ENCODE results near the gene NDEL1. TPM values are rescaled to one million over a fixed set of nuclear protein-coding genes. Genes with fewer than 3 reads are reported as not detected.
A peak's percentile ranks its signal among the peaks of the same experiment; 100 is the strongest.

NDEL1 gene
- total and polyA plus RNA-seq, 9 of the 15 experiments (the other 6 are each of a cell fraction or from before 2014, with no cell fraction given): 0.86 to 30.5 (median 22.7) TPM

- TF ChIP-seq, protein P1, sequence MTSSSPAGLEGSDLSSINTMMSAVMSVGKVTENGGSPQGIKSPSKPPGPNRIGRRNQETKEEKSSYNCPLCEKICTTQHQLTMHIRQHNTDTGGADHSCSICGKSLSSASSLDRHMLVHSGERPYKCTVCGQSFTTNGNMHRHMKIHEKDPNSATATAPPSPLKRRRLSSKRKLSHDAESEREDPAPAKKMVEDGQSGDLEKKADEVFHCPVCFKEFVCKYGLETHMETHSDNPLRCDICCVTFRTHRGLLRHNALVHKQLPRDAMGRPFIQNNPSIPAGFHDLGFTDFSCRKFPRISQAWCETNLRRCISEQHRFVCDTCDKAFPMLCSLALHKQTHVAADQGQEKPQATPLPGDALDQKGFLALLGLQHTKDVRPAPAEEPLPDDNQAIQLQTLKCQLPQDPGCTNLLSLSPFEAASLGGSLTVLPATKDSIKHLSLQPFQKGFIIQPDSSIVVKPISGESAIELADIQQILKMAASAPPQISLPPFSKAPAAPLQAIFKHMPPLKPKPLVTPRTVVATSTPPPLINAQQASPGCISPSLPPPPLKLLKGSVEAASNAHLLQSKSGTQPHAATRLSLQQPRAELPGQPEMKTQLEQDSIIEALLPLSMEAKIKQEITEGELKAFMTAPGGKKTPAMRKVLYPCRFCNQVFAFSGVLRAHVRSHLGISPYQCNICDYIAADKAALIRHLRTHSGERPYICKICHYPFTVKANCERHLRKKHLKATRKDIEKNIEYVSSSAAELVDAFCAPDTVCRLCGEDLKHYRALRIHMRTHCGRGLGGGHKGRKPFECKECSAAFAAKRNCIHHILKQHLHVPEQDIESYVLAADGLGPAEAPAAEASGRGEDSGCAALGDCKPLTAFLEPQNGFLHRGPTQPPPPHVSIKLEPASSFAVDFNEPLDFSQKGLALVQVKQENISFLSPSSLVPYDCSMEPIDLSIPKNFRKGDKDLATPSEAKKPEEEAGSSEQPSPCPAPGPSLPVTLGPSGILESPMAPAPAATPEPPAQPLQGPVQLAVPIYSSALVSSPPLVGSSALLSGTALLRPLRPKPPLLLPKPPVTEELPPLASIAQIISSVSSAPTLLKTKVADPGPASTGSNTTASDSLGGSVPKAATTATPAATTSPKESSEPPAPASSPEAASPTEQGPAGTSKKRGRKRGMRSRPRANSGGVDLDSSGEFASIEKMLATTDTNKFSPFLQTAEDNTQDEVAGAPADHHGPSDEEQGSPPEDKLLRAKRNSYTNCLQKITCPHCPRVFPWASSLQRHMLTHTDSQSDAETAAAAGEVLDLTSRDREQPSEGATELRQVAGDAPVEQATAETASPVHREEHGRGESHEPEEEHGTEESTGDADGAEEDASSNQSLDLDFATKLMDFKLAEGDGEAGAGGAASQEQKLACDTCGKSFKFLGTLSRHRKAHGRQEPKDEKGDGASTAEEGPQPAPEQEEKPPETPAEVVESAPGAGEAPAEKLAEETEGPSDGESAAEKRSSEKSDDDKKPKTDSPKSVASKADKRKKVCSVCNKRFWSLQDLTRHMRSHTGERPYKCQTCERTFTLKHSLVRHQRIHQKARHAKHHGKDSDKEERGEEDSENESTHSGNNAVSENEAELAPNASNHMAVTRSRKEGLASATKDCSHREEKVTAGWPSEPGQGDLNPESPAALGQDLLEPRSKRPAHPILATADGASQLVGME (CRISPR knock-in tag; IDR thresholded peaks at IDR 0.05): no peak
- TF ChIP-seq CEBPB (tag; IDR thresholded peaks at IDR 0.05) (no peak), JUN (IDR thresholded peaks at IDR 0.05; ENCODE audit: borderline replicate concordance, low read depth, low read length) (no peak), JUN (CRISPR knock-in tag; IDR thresholded peaks at IDR 0.05; ENCODE audit: borderline replicate concordance) (no peak), FOS (IDR thresholded peaks at IDR 0.05; ENCODE audit: extremely low read depth, insufficient read length) (no peak), FOSL1 (tag; conservative IDR thresholded peaks at IDR 0.05) (no peak; the same call in 1 of the 2 replicates), HEY1 (CRISPR knock-in tag; IDR thresholded peaks at IDR 0.05; ENCODE audit: borderline replicate concordance) (no peak), SRSF7 (optimal IDR thresholded peaks at IDR 0.05; ENCODE audit: low read depth, low read length) (no peak), ZNF12 (CRISPR knock-in tag; IDR thresholded peaks at IDR 0.05) (no peak), GABPA (tag; conservative IDR thresholded peaks at IDR 0.05; ENCODE audit: low read depth) (no peak), ZNF583 (CRISPR knock-in tag; IDR thresholded peaks at IDR 0.05) (no peak), NFE2L1 (tag; IDR thresholded peaks at IDR 0.05; ENCODE audit: borderline replicate concordance, low read depth) (no peak), KAT2B (IDR thresholded peaks at IDR 0.05; ENCODE audit: low read depth, low read length) (no peak), CTBP1 (IDR thresholded peaks at IDR 0.05; ENCODE audit: borderline replicate concordance) (peak; percentile 73; the same call in 1 of the 2 replicates), DPF2 (IDR thresholded peaks at IDR 0.05) (peak; percentile 78), NUFIP1 (IDR thresholded peaks at IDR 0.05; ENCODE audit: partially characterized antibody) (no peak), SIN3B (IDR thresholded peaks at IDR 0.05; ENCODE audit: low read depth) (no peak)
- TF ChIP-seq, protein P2, sequence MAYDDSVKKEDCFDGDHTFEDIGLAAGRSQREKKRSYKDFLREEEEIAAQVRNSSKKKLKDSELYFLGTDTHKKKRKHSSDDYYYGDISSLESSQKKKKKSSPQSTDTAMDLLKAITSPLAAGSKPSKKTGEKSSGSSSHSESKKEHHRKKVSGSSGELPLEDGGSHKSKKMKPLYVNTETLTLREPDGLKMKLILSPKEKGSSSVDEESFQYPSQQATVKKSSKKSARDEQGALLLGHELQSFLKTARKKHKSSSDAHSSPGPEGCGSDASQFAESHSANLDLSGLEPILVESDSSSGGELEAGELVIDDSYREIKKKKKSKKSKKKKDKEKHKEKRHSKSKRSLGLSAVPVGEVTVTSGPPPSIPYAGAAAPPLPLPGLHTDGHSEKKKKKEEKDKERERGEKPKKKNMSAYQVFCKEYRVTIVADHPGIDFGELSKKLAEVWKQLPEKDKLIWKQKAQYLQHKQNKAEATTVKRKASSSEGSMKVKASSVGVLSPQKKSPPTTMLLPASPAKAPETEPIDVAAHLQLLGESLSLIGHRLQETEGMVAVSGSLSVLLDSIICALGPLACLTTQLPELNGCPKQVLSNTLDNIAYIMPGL (CRISPR knock-in tag; IDR thresholded peaks at IDR 0.05): no peak
Observed at GRCh38 chr17:8436169-8436843, 622 bp downstream of the NDEL1 start (continued).

Measured in K562 (cell line).